HepG2 (cell line): Measurements from ENCODE around the gene KCNJ1. TPM values are rescaled to one million over a fixed set of nuclear protein-coding genes. Genes with fewer than 3 reads are reported as not detected.

ENCODE experiments used
- ATAC-seq: fragments of 200-7000 bp; cut with Tn5 transposase; 3 replicates; pipeline ENCODE4 v1.9.1; 2020; ENCODE audit warnings: mild to moderate bottlenecking, moderate library complexity
- BruUV-seq: library from RNA; stranded (reverse); fragments of 400-500 nt; replicated peaks from 2 replicates; lab custom pipeline; 2021; lab: Mats Ljungman, UMichigan
- CTCF ChIA-PET: fragments of 300-600 bp; formaldehyde crosslinking; extraction: SDS; loops from one replicate; lab custom pipeline; 2021; ENCODE audit warnings: low total read pairs, inconsistent platforms, low intra/inter-chr PET ratio; lab: Yijun Ruan, JAX
- POLR2A ChIA-PET: fragments of 350-600 bp; sonication (Branson Sonifier 250); formaldehyde crosslinking; loops from one replicate; lab custom pipeline; 2020; ENCODE audit warnings: antibody characterized with exemption, inconsistent platforms; lab: Yijun Ruan, JAX
- DNase-seq: peaks from one replicate; pipeline ENCODE4 v3.0.0-alpha.2; 2015; ENCODE audit warnings: low spot score
- FAIRE-seq: peaks from 3 replicates; lab custom pipeline; 2011; peaks lifted over from hg19 to GRCh38; lab: Jason Lieb, UNC
- H2AFZ ChIP-seq: one replicate; pipeline ENCODE4 v1.6.1; 2011; ENCODE audit warnings: low read length, inconsistent platforms
- H3K27ac ChIP-seq: fragments of 300-600 bp; 3 replicates; pipeline ENCODE4 v1.8.0; 2011; ENCODE audit warnings: mixed run types, mild to moderate bottlenecking, mixed read lengths, low read length, inconsistent platforms; ENCODE audit not compliant: insufficient read depth; ENCODE audit errors: extremely low read length
- H3K27me3 ChIP-seq, 2 experiments: fragments of 200-600 bp in 1 of 2; 2 replicates in 1 of 2; 3 replicates in 1 of 2; pipeline versions ENCODE4 v1.6.0 to v1.8.0; 2011; ENCODE audit warnings: low read length in 2 of 2, mild to moderate bottlenecking in 2 of 2, moderate library complexity in 2 of 2, inconsistent platforms in 1 of 2; ENCODE audit not compliant: insufficient read depth in 2 of 2, control insufficient read depth in 1 of 2
- H3K36me3 ChIP-seq, 2 experiments: fragments of 200-600 bp in 1 of 2; replicated peaks in 1 of 2; 2 replicates in 1 of 2; 3 replicates in 1 of 2; pipeline versions ENCODE4 v1.5.1 to v1.8.0; 2011; ENCODE audit warnings: low read length in 2 of 2, inconsistent platforms in 1 of 2; ENCODE audit not compliant: insufficient read depth in 2 of 2, control insufficient read depth in 1 of 2
- H3K4me1 ChIP-seq: 2 replicates; pipeline ENCODE4 v1.5.1; 2012; ENCODE audit warnings: low read length, inconsistent platforms; ENCODE audit not compliant: insufficient read depth
- H3K4me2 ChIP-seq: 2 replicates; pipeline ENCODE4 v1.6.0; 2011; ENCODE audit warnings: low read depth, low read length, inconsistent platforms
- H3K4me3 ChIP-seq, 3 experiments: fragments of 200-600 bp in 1 of 3; sonication (generic), shearing (Covaris generic) in 1 of 3; replicated peaks in 1 of 3; 2 replicates each; pipeline ENCODE4 v1.5.1; 2011 to 2016; ENCODE audit warnings: low read length in 3 of 3, inconsistent platforms in 2 of 3, low read depth in 2 of 3, mild to moderate bottlenecking in 2 of 3, control low read depth in 1 of 3, mixed read lengths in 1 of 3; ENCODE audit not compliant: insufficient read depth in 1 of 3
- H3K79me2 ChIP-seq: one replicate; pipeline ENCODE4 v1.6.1; 2011; ENCODE audit warnings: low read length, inconsistent platforms; ENCODE audit not compliant: insufficient read depth
- H3K9ac ChIP-seq: 2 replicates; pipeline ENCODE4 v1.6.0; 2011; ENCODE audit warnings: mild to moderate bottlenecking, low read depth, low read length, inconsistent platforms; ENCODE audit not compliant: insufficient read depth
- H3K9me3 ChIP-seq: 2 replicates; pipeline ENCODE4 v1.5.1; 2012; ENCODE audit warnings: mild to moderate bottlenecking, low read length
- H4K20me1 ChIP-seq: 2 replicates; pipeline ENCODE4 v1.6.0; 2011; ENCODE audit warnings: inconsistent platforms, mild to moderate bottlenecking, low read length, moderate library complexity; ENCODE audit not compliant: insufficient read depth
- MAFF ChIP-seq: IDR thresholded peaks from 2 replicates; pipeline ENCODE4 v1.6.1; 2011; ENCODE audit warnings: low read depth, low read length, improper control_type of control experiment
- MYC ChIP-seq: sonication (generic); formaldehyde crosslinking; IDR thresholded peaks from 2 replicates; pipeline ENCODE4 v1.9.0; 2021; ENCODE audit warnings: missing genetic modification reagents, borderline replicate concordance
- POLR2AphosphoS2 ChIP-seq: IDR thresholded peaks from 2 replicates; pipeline ENCODE4 v1.6.1; 2011; ENCODE audit warnings: low read depth, low read length, improper control_type of control experiment
- RARG ChIP-seq: sonication (generic); formaldehyde crosslinking; IDR thresholded peaks from 2 replicates; pipeline ENCODE4 v1.4.0; 2020; ENCODE audit warnings: low read depth, mild to moderate bottlenecking, missing genetic modification reagents
- SMAD3 ChIP-seq: sonication (generic); formaldehyde crosslinking; IDR thresholded peaks from 2 replicates; pipeline ENCODE4 v1.4.0; 2020; ENCODE audit warnings: missing genetic modification reagents
- ZNF496 ChIP-seq: sonication (generic); formaldehyde crosslinking; IDR thresholded peaks from 2 replicates; pipeline ENCODE4 v1.8.1; 2023; ENCODE audit warnings: mild to moderate bottlenecking, moderate library complexity, missing genetic modification reagents; ENCODE audit not compliant: insufficient replicate concordance
- WGBS: methylation state at CpG from one replicate; pipeline ENCODE4 v1.1.6; 2017; ENCODE audit warnings: low lambda C conversion rate; 5-methylcytosine and 5-hydroxymethylcytosine counted together
- in situ Hi-C: cut with HindIII; loops from 2 replicates; pipeline ENCODE4 v1.10.0; 2017; ENCODE audit warnings: low pct_unique_long_range_greater_than_20kb; ENCODE audit not compliant: extremely low pct_ligation_motif_present
- intact Hi-C: fragments of 100-400 bp; cut with micrococcal nuclease; formaldehyde crosslinking; loops from one replicate; pipeline ENCODE4 v1.10.0; 2022; ENCODE audit not compliant: unreplicated experiment
- polyA plus RNA-seq, 8 experiments: library from polyadenylated mRNA; depleted of rRNA in 3 of 8; stranded (reverse) in 7 of 8; unstranded in 1 of 8; fragments of >200 nt; fragmentation: Illumina TruSeq in 4 of 8; extraction: Trizol in 4 of 8; gene quantifications; 2 replicates each; pipeline versions ENCODE4 v1.2.1 to v1.2.3, GENCODE V29; 2011 to 2016; ENCODE audit warnings: low read depth in 4 of 8, missing spikeins in 1 of 8, mixed read lengths in 1 of 8; ENCODE audit not compliant: insufficient read depth in 1 of 8
- total RNA-seq, 5 experiments: library from RNA; depleted of rRNA; stranded (reverse); fragments of >200 nt; fragmentation: Illumina TruSeq; extraction: Trizol; gene quantifications; 2 replicates each; pipeline ENCODE4 v1.2.3, GENCODE V29; 2016; ENCODE audit warnings: low read depth in 1 of 5
- TF ChIP-seq, protein P1 (sequence below), 2 experiments: sonication (generic) in 1 of 2; formaldehyde crosslinking in 1 of 2; IDR thresholded peaks; 2 replicates each; pipeline versions ENCODE4 v1.4.0 to v1.6.1; 2016 to 2020; ENCODE audit warnings: borderline replicate concordance in 1 of 2, low read depth in 1 of 2, mild to moderate bottlenecking in 1 of 2, missing genetic modification reagents in 1 of 2
- TF ChIP-seq, protein P2 (sequence below): sonication (generic); formaldehyde crosslinking; IDR thresholded peaks from 2 replicates; pipeline ENCODE4 v1.4.0; 2020; ENCODE audit warnings: mild to moderate bottlenecking, missing genetic modification reagents

The KCNJ1 gene
- total and polyA plus RNA-seq, 2 of the 13 experiments (the other 11 are each of a cell fraction or from before 2014, with no cell fraction given) = not detected

DNA sequence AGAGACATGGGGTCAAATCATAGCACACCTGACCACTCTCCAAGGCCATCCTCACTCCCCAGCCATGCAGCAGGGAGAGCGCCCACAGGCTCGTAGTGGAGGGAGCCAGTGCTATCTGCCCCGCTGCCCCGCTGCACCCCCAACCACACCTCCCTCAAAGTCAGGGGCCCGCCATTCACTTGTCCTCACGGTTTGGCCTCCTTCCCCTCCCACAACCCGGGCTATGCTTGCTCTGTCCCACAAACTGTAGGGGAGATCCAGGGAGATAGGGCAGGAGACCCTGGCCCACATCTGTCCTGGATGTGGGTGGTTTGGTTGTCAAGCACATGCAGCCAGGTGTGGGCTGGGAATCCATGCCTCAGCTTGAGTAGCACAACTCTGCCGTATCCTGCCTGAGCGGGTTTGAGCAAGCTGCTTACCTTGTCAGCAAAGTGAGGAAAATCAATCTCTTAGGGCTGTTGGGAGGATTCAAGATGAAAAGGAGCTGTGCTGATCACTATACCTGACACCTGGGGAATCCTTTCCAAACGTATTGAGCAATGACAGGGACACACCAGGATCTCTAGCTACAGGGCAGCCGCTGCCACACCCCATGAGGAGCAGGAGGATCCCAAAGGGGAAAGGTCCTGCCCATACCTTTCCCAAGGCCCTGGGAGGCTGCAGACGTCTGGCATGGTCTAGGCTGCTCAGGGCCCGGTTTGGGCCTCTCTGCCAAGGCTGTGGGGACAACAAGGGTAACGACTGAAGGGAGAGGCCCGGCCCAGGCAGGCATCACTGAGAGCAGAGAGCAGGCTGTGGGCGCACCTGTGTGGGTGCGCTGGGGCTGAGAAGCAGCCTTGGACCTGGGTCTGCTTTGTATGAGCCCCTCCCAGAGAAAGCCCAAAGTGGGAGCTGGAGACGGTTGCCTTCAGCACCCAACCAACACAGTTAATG lies 47.4 kb upstream of the KCNJ1 start:
- no TSS peak for BruUV-seq
- intact Hi-C loops (no loop called here), in situ Hi-C loops (no loop called here)
- Histone ChIP-seq H2AFZ (no peak overlapping the region), H3K4me3 (no peak overlapping the region), H3K4me2 (no peak overlapping the region), H3K27me3 (peaks cover 0 to 19% of the 10 kb centered on the region in 2 experiments; a peak in 2 of 5 replicates), H3K36me3 (no peaks in the 10 kb centered on the region), H3K79me2 (no peaks in the 10 kb centered on the region), H3K27ac (no peak overlapping the region), H3K9ac (no peak overlapping the region), H3K4me1 (no peaks in the 10 kb centered on the region), H3K9me3 (no peaks in the 10 kb centered on the region), H4K20me1 (no peaks in the 10 kb centered on the region)
- no peak for FAIRE-seq
- ATAC-seq = no peak
- no peak for DNase-seq
- ChIA-PET CTCF (no interaction called here), POLR2A (no interaction called here)
- WGBS = 45% methylated on average over 4 of the region's 18 CpGs
- TF ChIP-seq ZNF496 (CRISPR knock-in tag) (no peak), MAFF (no peak), RARG (CRISPR knock-in tag) (no peak), SMAD3 (no peak), POLR2AphosphoS2 (no peak), MYC (CRISPR knock-in tag) (no peak)
- TF ChIP-seq, protein P1, sequence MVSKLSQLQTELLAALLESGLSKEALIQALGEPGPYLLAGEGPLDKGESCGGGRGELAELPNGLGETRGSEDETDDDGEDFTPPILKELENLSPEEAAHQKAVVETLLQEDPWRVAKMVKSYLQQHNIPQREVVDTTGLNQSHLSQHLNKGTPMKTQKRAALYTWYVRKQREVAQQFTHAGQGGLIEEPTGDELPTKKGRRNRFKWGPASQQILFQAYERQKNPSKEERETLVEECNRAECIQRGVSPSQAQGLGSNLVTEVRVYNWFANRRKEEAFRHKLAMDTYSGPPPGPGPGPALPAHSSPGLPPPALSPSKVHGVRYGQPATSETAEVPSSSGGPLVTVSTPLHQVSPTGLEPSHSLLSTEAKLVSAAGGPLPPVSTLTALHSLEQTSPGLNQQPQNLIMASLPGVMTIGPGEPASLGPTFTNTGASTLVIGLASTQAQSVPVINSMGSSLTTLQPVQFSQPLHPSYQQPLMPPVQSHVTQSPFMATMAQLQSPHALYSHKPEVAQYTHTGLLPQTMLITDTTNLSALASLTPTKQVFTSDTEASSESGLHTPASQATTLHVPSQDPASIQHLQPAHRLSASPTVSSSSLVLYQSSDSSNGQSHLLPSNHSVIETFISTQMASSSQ (IDR thresholded peaks at IDR 0.05; ENCODE audit: low read depth) = no peak
- TF ChIP-seq, protein P1 (CRISPR knock-in tag; IDR thresholded peaks at IDR 0.05; ENCODE audit: borderline replicate concordance) = no peak
- TF ChIP-seq, protein P2, sequence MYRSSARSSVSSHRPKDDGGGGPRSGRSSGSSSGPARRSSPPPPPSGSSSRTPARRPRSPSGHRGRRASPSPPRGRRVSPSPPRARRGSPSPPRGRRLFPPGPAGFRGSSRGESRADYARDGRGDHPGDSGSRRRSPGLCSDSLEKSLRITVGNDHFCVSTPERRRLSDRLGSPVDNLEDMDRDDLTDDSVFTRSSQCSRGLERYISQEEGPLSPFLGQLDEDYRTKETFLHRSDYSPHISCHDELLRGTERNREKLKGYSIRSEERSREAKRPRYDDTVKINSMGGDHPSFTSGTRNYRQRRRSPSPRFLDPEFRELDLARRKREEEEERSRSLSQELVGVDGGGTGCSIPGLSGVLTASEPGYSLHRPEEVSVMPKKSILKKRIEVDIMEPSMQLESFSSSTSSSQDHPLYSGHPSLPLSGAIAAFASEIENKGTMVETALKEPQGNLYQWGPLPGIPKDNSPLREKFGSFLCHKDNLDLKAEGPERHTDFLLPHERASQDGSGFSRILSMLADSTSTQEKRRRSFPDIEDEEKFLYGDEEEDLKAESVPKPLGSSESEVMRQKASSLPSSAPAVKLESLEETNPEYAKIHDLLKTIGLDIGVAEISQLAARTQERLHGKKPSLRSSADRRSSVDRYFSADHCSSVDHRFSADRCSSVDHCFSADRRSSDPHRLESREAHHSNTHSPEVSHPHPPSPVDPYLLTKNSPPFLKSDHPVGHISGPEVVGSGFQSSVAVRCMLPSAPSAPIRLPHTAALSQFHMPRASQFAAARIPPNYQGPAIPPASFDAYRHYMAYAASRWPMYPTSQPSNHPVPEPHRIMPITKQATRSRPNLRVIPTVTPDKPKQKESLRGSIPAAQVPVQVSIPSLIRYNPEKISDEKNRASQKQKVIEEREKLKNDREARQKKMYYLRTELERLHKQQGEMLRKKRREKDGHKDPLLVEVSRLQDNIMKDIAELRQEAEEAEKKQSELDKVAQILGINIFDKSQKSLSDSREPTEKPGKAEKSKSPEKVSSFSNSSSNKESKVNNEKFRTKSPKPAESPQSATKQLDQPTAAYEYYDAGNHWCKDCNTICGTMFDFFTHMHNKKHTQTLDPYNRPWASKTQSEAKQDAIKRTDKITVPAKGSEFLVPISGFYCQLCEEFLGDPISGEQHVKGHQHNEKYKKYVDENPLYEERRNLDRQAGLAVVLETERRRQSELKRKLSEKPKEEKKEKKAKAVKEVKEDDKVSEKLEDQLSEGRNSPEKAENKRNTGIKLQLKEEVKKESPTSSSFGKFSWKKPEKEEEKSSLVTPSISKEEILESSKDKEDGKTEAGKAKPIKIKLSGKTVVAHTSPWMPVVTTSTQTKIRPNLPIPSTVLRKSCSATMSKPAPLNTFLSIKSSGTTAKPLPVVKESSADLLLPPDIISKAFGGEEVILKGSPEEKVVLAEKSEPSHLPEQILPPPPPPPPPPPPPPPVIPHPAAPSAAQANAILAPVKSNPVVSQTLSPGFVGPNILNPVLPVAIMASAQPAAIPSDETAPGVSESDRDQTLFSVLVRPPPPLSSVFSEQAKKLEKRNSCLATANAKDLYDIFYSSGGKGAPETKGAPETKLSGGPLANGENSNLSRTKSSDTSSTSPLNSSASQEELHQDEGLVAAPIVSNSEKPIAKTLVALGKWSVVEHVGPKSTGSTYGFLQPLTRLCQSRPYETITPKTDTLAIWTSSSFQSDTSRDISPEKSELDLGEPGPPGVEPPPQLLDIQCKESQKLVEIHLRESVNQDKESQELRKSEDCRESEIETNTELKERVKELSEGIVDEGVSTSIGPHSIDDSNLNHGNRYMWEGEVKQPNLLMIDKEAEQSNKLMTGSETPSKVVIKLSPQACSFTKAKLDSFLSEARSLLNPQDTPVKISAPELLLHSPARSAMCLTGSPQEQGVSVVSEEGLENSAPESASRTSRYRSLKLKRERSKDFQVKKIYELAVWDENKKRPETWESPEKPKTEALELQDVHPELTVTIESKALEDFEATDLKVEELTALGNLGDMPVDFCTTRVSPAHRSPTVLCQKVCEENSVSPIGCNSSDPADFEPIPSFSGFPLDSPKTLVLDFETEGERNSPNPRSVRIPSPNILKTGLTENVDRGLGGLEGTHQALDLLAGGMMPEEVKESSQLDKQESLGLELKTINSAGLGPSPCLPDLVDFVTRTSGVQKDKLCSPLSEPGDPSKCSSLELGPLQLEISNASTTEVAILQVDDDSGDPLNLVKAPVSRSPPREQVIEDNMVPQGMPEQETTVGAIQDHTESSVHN = no peak
